ENCODE results near the gene C16orf78.

GRCh38 chr16:49345829-49346228 is 27.8 kb upstream of the C16orf78 start:
- TF ChIP-seq ESRRG (CRISPR knock-in tag; IDR thresholded peaks at IDR 0.05) (no peak), CREB5 (CRISPR knock-in tag; IDR thresholded peaks at IDR 0.05; ENCODE audit: low read depth) (no peak), ZNF70 (CRISPR knock-in tag; IDR thresholded peaks at IDR 0.05) (no peak), PATZ1 (CRISPR knock-in tag; IDR thresholded peaks at IDR 0.05; ENCODE audit: borderline replicate concordance) (no peak)
